NCI-H1694 (cell line): ENCODE data around the gene NOXA1.

ENCODE experiments used
- DNase-seq: peaks from one replicate; lab custom pipeline; 2025; lab: John Stamatoyannopoulos, UW

The NOXA1 gene

GRCh38 chr9:137387891-137388560, 35.2 kb upstream of the NOXA1 start:
- DNase-seq, result no peak

- DNase-seq, result no peak
These were observed 34.4 kb upstream of the NOXA1 start for GRCh38 chr9:137388589-137389427.

GRCh38 chr9:137389428-137389746, 33.8 kb upstream of the NOXA1 start:
- no peak for DNase-seq

GRCh38 chr9:137390553-137391410, 32.4 kb upstream of the NOXA1 start:
- peak; percentile 50 for DNase-seq

- no peak for DNase-seq
These were observed 31.8 kb upstream of the NOXA1 start for GRCh38 chr9:137391411-137391754.

- no peak for DNase-seq
These were observed 30.8 kb upstream of the NOXA1 start for GRCh38 chr9:137392232-137393007.

- no peak for DNase-seq
These were observed 29.7 kb upstream of the NOXA1 start for GRCh38 chr9:137393176-137394150.

- DNase-seq, result no peak
These were observed 28.1 kb upstream of the NOXA1 start for GRCh38 chr9:137394866-137395665.

- no peak for DNase-seq
These were observed 27.6 kb upstream of the NOXA1 start for GRCh38 chr9:137395666-137396010.

GRCh38 chr9:137396227-137396626, 27.0 kb upstream of the NOXA1 start:
- no peak for DNase-seq

- DNase-seq, result no peak
These were observed 26.4 kb upstream of the NOXA1 start for GRCh38 chr9:137396634-137397367.

GRCh38 chr9:137397675-137398423, 25.3 kb upstream of the NOXA1 start:
- DNase-seq, result no peak

- no peak for DNase-seq
These were observed 24.4 kb upstream of the NOXA1 start for GRCh38 chr9:137398561-137399468.

GRCh38 chr9:137402746-137403145, 20.4 kb upstream of the NOXA1 start:
- no peak for DNase-seq

GRCh38 chr9:137403269-137403668, 19.9 kb upstream of the NOXA1 start:
- DNase-seq, result no peak

- DNase-seq, result no peak
These were observed 18.1 kb upstream of the NOXA1 start for GRCh38 chr9:137404961-137405567.

- no peak for DNase-seq
These were observed 17.5 kb upstream of the NOXA1 start for GRCh38 chr9:137405677-137406081.
